Adrenal gland (tissue), 5 donors: ENCODE results near the gene TIMM23B.
"Not testable (repeated sequence)": the region's sequence is repeated elsewhere in the genome, so short reads cannot be mapped to it uniquely, and the experiment has no call there.

Experiments used
- POLR2A ChIP-seq, 2 donors: fragments of 450-650 bp; IDR thresholded peaks; one replicate each; pipeline ENCODE4 v1.6.1; 2017; ENCODE audit warnings: antibody characterized with exemption in 2 of 2, mild to moderate bottlenecking in 2 of 2, moderate library complexity in 1 of 2
- TF ChIP-seq, protein P1 (sequence below), 6 experiments: fragments of 450-650 bp in 4 of 6; fragments of 200-600 bp in 2 of 6; sonication (generic) in 1 of 6; IDR thresholded peaks; 1 replicate in 5 of 6; 2 replicates in 1 of 6; pipeline versions ENCODE4 v1.5.1 to v1.8.0; 2016 to 2021; ENCODE audit warnings: antibody characterized with exemption in 6 of 6, mild to moderate bottlenecking in 2 of 6, moderate library complexity in 1 of 6
- donor health status: DM: no; HTN: no; CAD: no.

DNA sequence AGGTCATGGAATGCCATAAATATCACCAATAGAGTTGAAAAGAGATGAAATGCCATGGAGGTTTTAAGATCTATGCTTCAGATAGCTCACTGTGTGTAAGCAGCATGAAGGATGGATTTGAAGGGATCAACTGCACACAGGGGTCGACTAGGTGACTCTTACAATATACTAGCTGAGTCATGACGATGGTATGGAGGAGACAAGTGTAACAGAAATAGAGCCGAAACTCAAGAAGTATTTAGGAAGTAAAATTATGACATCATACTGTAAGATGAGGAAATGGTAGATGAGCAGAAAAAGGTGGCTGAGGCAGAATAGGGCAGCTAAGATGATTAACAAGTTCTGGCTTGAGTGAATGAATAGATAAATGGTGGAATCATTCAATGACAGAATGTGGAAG lies 38.0 kb upstream of the TIMM23B start:
- TF ChIP-seq, protein P1, sequence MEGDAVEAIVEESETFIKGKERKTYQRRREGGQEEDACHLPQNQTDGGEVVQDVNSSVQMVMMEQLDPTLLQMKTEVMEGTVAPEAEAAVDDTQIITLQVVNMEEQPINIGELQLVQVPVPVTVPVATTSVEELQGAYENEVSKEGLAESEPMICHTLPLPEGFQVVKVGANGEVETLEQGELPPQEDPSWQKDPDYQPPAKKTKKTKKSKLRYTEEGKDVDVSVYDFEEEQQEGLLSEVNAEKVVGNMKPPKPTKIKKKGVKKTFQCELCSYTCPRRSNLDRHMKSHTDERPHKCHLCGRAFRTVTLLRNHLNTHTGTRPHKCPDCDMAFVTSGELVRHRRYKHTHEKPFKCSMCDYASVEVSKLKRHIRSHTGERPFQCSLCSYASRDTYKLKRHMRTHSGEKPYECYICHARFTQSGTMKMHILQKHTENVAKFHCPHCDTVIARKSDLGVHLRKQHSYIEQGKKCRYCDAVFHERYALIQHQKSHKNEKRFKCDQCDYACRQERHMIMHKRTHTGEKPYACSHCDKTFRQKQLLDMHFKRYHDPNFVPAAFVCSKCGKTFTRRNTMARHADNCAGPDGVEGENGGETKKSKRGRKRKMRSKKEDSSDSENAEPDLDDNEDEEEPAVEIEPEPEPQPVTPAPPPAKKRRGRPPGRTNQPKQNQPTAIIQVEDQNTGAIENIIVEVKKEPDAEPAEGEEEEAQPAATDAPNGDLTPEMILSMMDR (IDR thresholded peaks at IDR 0.05) = not testable (repeated sequence)
- TF ChIP-seq POLR2A (IDR thresholded peaks at IDR 0.05) = not testable (repeated sequence)
